HEK293T (cell line): Measurements from ENCODE around the gene NCS1.

Source experiments
- CTCF ChIA-PET: fragments of 350-600 bp; formaldehyde crosslinking; extraction: SDS; loops from one replicate; lab custom pipeline; 2021; ENCODE audit warnings: antibody characterized with exemption, inconsistent platforms; lab: Yijun Ruan, JAX
- POLR2A ChIA-PET: fragments of 350-600 bp; formaldehyde crosslinking; extraction: SDS; loops from one replicate; lab custom pipeline; 2020; ENCODE audit warnings: antibody characterized with exemption, inconsistent platforms; lab: Yijun Ruan, JAX
- DNase-seq: peaks from one replicate; pipeline ENCODE4 v3.0.0; 2012; ENCODE audit warnings: mixed read lengths; ENCODE audit errors: extremely low spot score
- ARNT ChIP-seq: fragments of 450-650 bp; IDR thresholded peaks from 2 replicates; pipeline ENCODE4 v1.6.1; 2017; ENCODE audit warnings: mild to moderate bottlenecking
- BHLHE40 ChIP-seq: fragments of 450-650 bp; IDR thresholded peaks from 2 replicates; pipeline ENCODE4 v1.6.1; 2016; ENCODE audit warnings: mild to moderate bottlenecking, moderate library complexity, borderline replicate concordance
- CTBP1 ChIP-seq: fragments of 450-650 bp; IDR thresholded peaks from 2 replicates; pipeline ENCODE4 v1.6.1; 2016; ENCODE audit warnings: borderline replicate concordance
- ELF4 ChIP-seq: fragments of 450-650 bp; IDR thresholded peaks from 2 replicates; pipeline ENCODE4 v1.6.1; 2017; ENCODE audit warnings: antibody characterized with exemption
- FOXA1 ChIP-seq: fragments of 450-650 bp; IDR thresholded peaks from 2 replicates; pipeline ENCODE4 v1.6.1; 2016; ENCODE audit warnings: mild to moderate bottlenecking
- FOXK2 ChIP-seq: fragments of 450-650 bp; IDR thresholded peaks from 2 replicates; pipeline ENCODE4 v1.6.1; 2016; ENCODE audit warnings: mild to moderate bottlenecking
- FOXM1 ChIP-seq: fragments of 450-650 bp; IDR thresholded peaks from 2 replicates; pipeline ENCODE4 v1.6.1; 2017; ENCODE audit warnings: mild to moderate bottlenecking, borderline replicate concordance
- HDGF ChIP-seq: fragments of 450-650 bp; IDR thresholded peaks from 2 replicates; pipeline ENCODE4 v1.6.1; 2017; ENCODE audit warnings: antibody characterized with exemption, borderline replicate concordance
- L3MBTL2 ChIP-seq: fragments of 450-650 bp; conservative IDR thresholded peaks from 2 replicates; pipeline ENCODE4 v1.6.1; 2016; ENCODE audit warnings: mild to moderate bottlenecking
- LEF1 ChIP-seq: fragments of 450-650 bp; IDR thresholded peaks from 2 replicates; pipeline ENCODE4 v1.6.1; 2017; ENCODE audit warnings: mild to moderate bottlenecking, borderline replicate concordance
- NFRKB ChIP-seq: fragments of 450-650 bp; IDR thresholded peaks from 2 replicates; pipeline ENCODE4 v1.6.1; 2016; ENCODE audit warnings: mild to moderate bottlenecking, moderate library complexity
- PKNOX1 ChIP-seq: fragments of 450-650 bp; IDR thresholded peaks from 2 replicates; pipeline ENCODE4 v1.6.1; 2016
- SP1 ChIP-seq: fragments of 450-650 bp; IDR thresholded peaks from 2 replicates; pipeline ENCODE4 v1.6.1; 2017
- SUZ12 ChIP-seq: fragments of 450-650 bp; IDR thresholded peaks from 2 replicates; pipeline ENCODE4 v1.6.1; 2016; ENCODE audit warnings: mild to moderate bottlenecking
- TARDBP ChIP-seq: fragments of 450-650 bp; IDR thresholded peaks from 2 replicates; pipeline ENCODE4 v1.6.1; 2016
- ZNF384 ChIP-seq: fragments of 450-650 bp; IDR thresholded peaks from 2 replicates; pipeline ENCODE4 v1.6.1; 2016

Gene NCS1

GRCh38 chr9:130208600-130209347, 36.6 kb downstream of the NCS1 start:
- no peak for DNase-seq
- ChIA-PET POLR2A (no interaction called here), CTCF (no interaction called here)
- TF ChIP-seq CTBP1 (no peak), FOXA1 (no peak), HDGF (no peak), L3MBTL2 (no peak), SUZ12 (no peak), FOXK2 (no peak), ELF4 (no peak), SP1 (no peak), ARNT (no peak), NFRKB (no peak), BHLHE40 (no peak), LEF1 (no peak), ZNF384 (no peak), TARDBP (no peak), FOXM1 (no peak), PKNOX1 (no peak)

- ChIA-PET CTCF (no interaction called here), POLR2A (no interaction called here)
- TF ChIP-seq SUZ12 (no peak), CTBP1 (no peak), L3MBTL2 (no peak), LEF1 (no peak), ZNF384 (no peak)
- no peak for DNase-seq
These were observed 37.2 kb downstream of the NCS1 start for GRCh38 chr9:130209422-130209821.

GRCh38 chr9:130211548-130212226, 39.5 kb downstream of the NCS1 start:
- POLR2A ChIA-PET = no interaction called here
- DNase-seq = no peak
- CTCF ChIA-PET = no interaction called here
- TF ChIP-seq CTBP1 (no peak), PKNOX1 (no peak), TARDBP (no peak)

- POLR2A ChIA-PET = no interaction called here
- no peak for DNase-seq
- TF ChIP-seq ELF4 = no peak
- no peak for TF ChIP-seq FOXA1
- TF ChIP-seq PKNOX1 = no peak
- TF ChIP-seq FOXK2 = no peak
- TF ChIP-seq BHLHE40 = no peak
- TF ChIP-seq ZNF384 = no peak
- CTCF ChIA-PET = no interaction called here
These were observed 40.5 kb downstream of the NCS1 start for GRCh38 chr9:130212543-130213297.

GRCh38 chr9:130213911-130214761, 41.9 kb downstream of the NCS1 start:
- no peak for TF ChIP-seq TARDBP
- no peak for TF ChIP-seq SP1
- TF ChIP-seq HDGF = no peak
- TF ChIP-seq BHLHE40 = no peak
- no peak for TF ChIP-seq ARNT
- TF ChIP-seq NFRKB = no peak
- no peak for TF ChIP-seq FOXK2
- TF ChIP-seq PKNOX1 = no peak
- TF ChIP-seq CTBP1 = no peak
- TF ChIP-seq L3MBTL2 = no peak
- TF ChIP-seq FOXA1 = no peak
- TF ChIP-seq FOXM1 = no peak
- no peak for TF ChIP-seq SUZ12
- no peak for TF ChIP-seq ELF4
- TF ChIP-seq ZNF384 = no peak
- TF ChIP-seq LEF1 = no peak
- ChIA-PET POLR2A (interaction anchor here (1.0 kb wide), 1 partner anchor 161 kb away, joined by 3 read pairs; the partner anchor contains the start of gene GPR107), CTCF (no interaction called here)
- no peak for DNase-seq
